Activated naive CD4-positive, alpha-beta T cell treated with Interleukin-2 at 50 U/mL for 16 hours (primary cell): ENCODE data around the gene COG5.

Experiments
- DNase-seq: peaks from one replicate; pipeline ENCODE4 v3.0.0-alpha.2; 2020

The COG5 gene

GRCh38 chr7:107213193-107213788 is 350.4 kb downstream of the COG5 start:
- no peak for DNase-seq

- no peak for DNase-seq
These were observed 351.0 kb downstream of the COG5 start for GRCh38 chr7:107212725-107213124.

- DNase-seq = no peak
These were observed 353.3 kb downstream of the COG5 start for GRCh38 chr7:107210400-107210799.

- no peak for DNase-seq
These were observed 354.2 kb downstream of the COG5 start for GRCh38 chr7:107209565-107209964.

- no peak for DNase-seq
These were observed 355.2 kb downstream of the COG5 start for GRCh38 chr7:107208563-107208962.

GRCh38 chr7:107208024-107208521 is 355.6 kb downstream of the COG5 start:
- DNase-seq = no peak

- DNase-seq = no peak
These were observed 356.3 kb downstream of the COG5 start for GRCh38 chr7:107207459-107207858.

- no peak for DNase-seq
These were observed 357.0 kb downstream of the COG5 start for GRCh38 chr7:107206706-107207105.

- no peak for DNase-seq
These were observed 357.6 kb downstream of the COG5 start for GRCh38 chr7:107206136-107206535.

- no peak for DNase-seq
These were observed 360.1 kb downstream of the COG5 start for GRCh38 chr7:107203607-107204006.

- DNase-seq = peak; percentile 34
These were observed 361.8 kb downstream of the COG5 start for GRCh38 chr7:107201795-107202450.

- no peak for DNase-seq
These were observed 366.7 kb downstream of the COG5 start for GRCh38 chr7:107196834-107197610.

- DNase-seq = no peak
These were observed 369.7 kb downstream of the COG5 start for GRCh38 chr7:107194052-107194451.

- no peak for DNase-seq
These were observed 373.6 kb downstream of the COG5 start for GRCh38 chr7:107190090-107190489.

- DNase-seq = no peak
These were observed 375.9 kb downstream of the COG5 start for GRCh38 chr7:107187774-107188173.

- DNase-seq = no peak
These were observed 377.5 kb downstream of the COG5 start for GRCh38 chr7:107186240-107186639.

GRCh38 chr7:107185716-107186115 is 378.0 kb downstream of the COG5 start:
- DNase-seq = no peak

GRCh38 chr7:107181172-107181571 is 382.5 kb downstream of the COG5 start:
- no peak for DNase-seq

GRCh38 chr7:107180378-107180777 is 383.3 kb downstream of the COG5 start:
- DNase-seq = peak; percentile 60

- no peak for DNase-seq
These were observed 384.2 kb downstream of the COG5 start for GRCh38 chr7:107179326-107180164.

GRCh38 chr7:107173691-107174406 is 389.9 kb downstream of the COG5 start:
- DNase-seq = no peak

- DNase-seq = no peak
These were observed 390.5 kb downstream of the COG5 start for GRCh38 chr7:107173191-107173590.
